GM19324 (cell line): ENCODE measurements around the gene CHST3.
"Not testable (repeated sequence)": the region's sequence is repeated elsewhere in the genome, so short reads cannot be mapped to it uniquely, and the experiment has no call there.

ENCODE experiments used
- ATAC-seq: cut with Tn5 transposase; IDR thresholded peaks from one replicate; pipeline ENCODE4 v1.9.1; 2021; ENCODE audit warnings: mild to moderate bottlenecking, moderate library complexity; ENCODE audit not compliant: unreplicated experiment, low FRiP score

Gene CHST3, protein sequence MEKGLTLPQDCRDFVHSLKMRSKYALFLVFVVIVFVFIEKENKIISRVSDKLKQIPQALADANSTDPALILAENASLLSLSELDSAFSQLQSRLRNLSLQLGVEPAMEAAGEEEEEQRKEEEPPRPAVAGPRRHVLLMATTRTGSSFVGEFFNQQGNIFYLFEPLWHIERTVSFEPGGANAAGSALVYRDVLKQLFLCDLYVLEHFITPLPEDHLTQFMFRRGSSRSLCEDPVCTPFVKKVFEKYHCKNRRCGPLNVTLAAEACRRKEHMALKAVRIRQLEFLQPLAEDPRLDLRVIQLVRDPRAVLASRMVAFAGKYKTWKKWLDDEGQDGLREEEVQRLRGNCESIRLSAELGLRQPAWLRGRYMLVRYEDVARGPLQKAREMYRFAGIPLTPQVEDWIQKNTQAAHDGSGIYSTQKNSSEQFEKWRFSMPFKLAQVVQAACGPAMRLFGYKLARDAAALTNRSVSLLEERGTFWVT

DNA sequence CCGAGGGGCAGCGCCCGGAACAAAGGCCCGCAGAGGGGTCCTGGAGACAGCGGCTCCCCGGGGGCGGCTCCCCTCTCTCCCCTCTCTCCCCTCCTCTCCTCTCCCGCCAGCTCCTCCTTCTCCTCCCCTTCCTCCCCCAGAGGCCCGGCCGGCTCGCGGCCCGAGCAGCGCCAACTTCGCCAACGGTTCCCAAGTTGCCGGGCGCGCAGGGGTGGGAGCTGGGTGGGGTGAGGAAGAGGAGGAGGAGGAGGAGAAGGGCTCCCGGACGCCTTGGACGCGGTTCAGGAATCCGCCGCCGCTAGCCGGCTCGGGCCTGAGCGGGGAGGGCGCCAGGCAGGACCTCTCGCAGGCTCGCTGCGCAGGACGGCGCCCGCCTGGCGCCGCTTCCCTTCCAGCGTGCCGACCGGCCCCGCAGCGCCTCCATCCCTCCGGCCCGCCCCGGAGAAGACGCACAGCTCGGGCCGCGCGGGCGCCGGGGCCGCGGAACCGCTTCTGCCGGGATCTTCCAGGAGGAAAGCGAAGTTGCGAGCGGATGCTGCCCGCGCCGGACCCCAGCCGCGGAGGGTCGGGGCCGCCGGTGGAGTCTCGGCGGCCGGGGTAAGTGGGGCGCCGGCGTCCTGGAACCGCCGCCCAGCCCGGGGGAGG is at the start of gene CHST3:
Gene CHST3 (plus strand): TSS at position 298 of the 645 bp plus-strand sequence. CDS start 41,448 bp downstream, outside the sequence.
- ATAC-seq = no peak

DNA sequence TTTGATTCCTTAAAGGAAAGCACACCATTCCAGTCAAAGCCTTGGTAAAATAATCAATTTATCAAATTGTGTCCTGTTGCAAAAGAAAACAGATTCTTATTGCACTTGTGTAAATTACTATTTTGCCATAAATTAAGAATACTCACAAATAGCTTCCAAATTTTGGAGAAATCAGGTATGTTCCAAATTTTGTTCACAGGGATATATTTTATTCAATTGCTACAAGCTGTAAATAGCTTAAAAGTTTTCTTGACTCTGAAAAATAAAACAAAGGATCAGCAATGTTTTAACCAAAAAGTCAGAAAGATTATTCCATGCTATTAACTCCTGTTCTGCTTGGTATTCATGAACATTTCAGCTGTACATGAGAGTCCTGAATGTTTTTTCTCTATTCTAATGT is 47.4 kb upstream of the CHST3 start:
- no peak for ATAC-seq

DNA sequence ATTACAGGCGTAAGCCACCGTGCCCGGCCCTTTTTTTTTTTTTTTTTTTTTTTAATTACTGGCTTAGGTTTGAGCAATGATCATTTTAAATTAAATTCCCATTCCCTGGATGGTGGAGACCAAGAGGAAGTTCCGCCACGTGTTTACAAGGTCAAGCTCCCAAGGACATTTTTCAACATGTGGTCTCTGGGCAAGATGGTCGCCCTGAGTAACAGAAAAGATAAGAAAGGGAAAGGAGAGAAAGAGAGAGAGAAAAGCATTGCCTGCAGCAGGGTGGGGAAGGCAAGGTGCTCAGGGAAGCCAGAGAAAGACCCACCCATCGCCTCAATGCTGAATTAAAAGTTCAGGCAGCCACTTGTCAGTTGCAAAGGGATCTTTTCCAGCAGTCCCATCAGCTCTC is 45.2 kb upstream of the CHST3 start:
- no peak for ATAC-seq

GRCh38 chr10:71919956-71920539 is 44.1 kb upstream of the CHST3 start:
- ATAC-seq = not testable (repeated sequence)

GRCh38 chr10:71920540-71921323 is 43.5 kb upstream of the CHST3 start:
- no peak for ATAC-seq

- no peak for ATAC-seq
These were observed 42.7 kb upstream of the CHST3 start for GRCh38 chr10:71921324-71922027.

DNA sequence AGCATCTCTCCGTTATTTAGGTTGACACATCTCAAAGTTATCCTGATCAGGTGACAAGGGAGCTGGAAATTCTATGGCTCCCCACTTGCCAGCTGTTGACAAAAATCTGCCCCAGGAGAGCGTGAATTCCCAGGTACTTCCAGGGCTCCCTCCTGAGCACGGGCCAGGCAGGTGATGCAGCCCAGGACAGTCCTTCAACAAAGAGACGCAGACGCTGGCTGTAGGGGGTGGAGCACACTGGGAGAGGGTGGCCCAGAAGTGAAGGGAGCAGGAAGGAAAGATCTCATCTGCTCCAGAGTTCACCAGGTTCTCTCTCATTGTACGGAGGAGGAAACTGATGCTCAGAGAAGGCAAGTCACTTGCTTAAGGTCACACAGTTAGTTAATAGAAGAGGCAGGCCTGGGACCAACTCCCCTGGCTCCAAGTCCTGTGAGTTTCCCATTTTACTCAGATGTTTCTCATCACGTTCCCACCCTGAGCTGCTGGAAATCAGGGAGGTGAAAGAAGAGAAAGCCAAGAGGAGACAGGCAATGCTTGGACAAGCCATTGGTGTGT is 41.0 kb upstream of the CHST3 start:
- no peak for ATAC-seq

DNA sequence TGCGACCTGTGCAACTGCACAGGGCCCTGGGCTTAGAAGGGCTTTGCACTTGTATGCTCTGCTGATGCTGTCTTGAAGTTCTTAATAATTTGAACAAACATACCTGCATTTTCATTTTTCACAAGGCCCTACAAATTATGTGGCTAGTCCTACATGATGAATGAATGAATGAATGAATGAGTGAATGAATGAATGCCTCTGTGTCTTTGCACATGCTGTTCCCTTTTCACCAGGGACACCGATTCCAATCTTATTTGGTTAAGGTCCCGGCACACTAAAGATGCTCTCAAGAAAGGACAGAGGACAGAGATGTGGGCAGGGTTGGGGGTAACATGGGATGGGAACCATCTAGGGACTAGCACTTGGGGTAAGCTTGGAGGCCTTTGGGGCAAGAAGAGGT is 39.4 kb upstream of the CHST3 start:
- no peak for ATAC-seq

DNA sequence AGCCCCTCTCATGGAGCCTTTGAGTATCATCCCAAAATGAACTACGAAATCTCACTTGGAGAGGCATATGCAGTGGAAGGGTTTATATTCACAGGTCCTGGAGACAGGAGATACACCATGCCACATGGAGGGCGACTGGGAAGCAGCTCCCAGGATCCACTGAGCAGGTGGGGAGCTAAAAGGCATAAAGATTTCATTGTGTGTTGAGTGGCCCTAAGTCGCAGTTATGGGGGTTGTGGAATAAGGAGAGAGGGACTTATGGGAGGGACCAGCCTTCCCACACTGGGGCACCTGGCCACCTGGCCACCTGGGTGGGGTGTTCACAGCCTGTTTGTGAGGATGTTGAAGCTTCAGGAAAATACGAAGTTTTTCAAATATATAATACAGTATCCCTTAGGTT is 37.0 kb upstream of the CHST3 start:
- ATAC-seq = no peak

- ATAC-seq = no peak
These were observed 36.2 kb upstream of the CHST3 start for GRCh38 chr10:71927776-71928592.

DNA sequence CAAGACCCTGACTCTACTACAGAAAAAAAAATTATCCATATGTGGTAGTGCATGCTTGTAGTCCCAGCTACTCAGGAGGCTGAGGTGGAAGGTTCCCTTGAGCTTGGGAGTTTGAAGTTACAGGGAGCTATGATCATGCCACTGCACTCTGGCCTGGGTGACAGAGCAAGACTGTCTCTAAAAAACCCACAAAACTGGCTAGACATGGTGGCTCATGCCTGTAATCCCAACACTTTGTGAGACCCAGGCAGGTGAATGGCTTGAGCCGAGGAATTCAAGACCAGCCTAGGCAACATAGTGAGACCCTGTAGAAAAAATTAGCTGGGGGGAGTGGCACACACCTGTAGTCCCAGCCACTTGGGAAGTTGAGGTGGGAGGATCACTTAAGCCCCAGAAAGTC is 32.9 kb upstream of the CHST3 start:
- no peak for ATAC-seq

DNA sequence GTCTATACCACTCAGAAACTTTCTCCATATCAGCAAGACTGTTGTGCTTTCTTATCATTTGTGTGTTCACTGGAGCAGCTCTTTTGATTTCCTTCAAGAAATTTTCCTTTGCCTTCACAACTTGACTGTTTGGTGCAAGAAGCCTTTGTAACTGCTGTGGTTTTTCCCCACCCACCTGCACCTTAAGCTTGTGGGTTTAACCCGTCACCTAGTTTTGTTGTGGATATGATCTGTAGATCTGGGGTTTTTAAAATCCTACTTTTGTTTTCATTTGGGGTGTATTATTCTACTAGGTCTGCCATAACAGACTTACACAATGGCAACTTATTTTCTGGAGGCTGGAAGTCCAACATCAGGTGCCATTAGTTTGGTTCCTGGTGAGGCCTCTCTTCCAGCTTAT is 30.5 kb upstream of the CHST3 start:
- no peak for ATAC-seq

- no peak for ATAC-seq
These were observed 26.0 kb upstream of the CHST3 start for GRCh38 chr10:71938211-71938610.

- ATAC-seq = no peak
These were observed 24.9 kb upstream of the CHST3 start for GRCh38 chr10:71939304-71939703.

DNA sequence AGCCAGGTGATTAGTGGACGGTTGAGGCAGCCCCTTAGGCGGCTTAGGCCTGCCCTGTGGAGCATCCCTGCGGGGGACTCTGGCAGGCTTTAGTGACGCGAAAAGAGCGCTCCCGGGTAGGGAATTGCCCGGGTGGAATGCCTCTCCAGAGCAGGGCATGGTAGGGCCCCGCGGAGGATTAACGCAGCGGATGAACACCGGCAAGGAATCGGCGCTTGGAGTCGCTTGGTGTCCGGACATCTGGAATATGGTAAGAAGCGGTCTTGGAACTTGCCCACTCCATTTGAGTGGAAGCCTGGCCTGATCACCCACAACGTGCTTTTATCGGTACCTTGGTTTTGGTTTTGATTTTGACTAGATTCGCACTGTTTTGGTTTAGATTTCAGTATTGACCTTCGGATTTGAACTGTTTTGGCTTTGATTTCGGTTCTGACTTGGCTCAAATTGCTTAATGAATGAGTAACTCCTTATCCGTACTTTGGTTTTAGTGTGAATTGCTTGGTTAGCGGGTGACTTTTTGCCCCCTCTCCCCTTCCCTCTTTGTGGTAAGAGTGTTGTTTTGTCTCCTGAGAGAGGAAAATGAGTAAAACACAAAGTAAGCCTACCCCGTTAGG is 24.2 kb upstream of the CHST3 start:
- no peak for ATAC-seq

DNA sequence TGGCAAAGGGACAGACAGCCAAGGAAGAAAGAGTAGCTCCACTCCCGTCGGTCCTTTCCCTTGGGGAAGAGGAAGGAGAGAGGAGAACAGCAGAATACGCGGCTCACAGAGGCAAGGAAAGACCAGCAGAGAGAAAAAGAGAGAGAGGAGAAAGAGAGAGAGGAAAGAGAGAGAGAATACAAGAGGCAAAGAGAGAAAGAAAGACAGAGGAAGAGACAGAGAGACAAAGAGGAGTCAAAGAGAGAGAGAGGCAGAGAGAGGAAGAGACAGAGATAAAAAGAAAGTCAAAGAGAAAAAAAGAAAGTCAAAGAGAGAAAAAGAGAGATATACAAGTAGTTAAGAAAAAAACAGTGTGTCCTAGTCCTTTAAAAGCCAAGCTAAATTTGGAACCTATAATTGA is 23.4 kb upstream of the CHST3 start:
- ATAC-seq = no peak

DNA sequence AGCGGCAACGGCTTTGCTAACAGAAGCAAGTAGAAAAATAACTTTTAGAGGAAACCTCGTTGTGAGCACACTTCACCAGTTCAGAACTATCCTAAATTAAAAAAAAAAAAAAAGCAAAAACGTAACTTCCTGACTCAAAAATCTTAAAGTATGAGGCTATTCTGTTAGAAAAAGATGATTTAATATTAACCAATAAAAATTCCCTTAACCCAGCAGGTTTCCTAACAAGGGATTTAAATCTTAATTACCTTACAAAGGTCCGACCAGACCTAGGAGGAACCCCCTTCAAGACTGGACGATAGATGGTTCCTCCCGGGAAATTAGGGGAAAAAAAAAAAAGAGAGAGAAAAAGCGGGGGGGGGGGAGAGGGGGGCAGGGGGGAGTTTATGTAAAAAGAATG is 22.9 kb upstream of the CHST3 start:
- no peak for ATAC-seq

- ATAC-seq = no peak
These were observed 18.2 kb upstream of the CHST3 start for GRCh38 chr10:71945819-71946474.
